ENCODE measurements around the gene INPP5D. TPM values are rescaled to one million over a fixed set of nuclear protein-coding genes. Genes with fewer than 3 reads are reported as not detected.

Gene INPP5D
- total and polyA plus RNA-seq, 2 of the 13 experiments (the other 11 are each of a cell fraction or from before 2014, with no cell fraction given): 16.7 to 18.0 TPM

DNA sequence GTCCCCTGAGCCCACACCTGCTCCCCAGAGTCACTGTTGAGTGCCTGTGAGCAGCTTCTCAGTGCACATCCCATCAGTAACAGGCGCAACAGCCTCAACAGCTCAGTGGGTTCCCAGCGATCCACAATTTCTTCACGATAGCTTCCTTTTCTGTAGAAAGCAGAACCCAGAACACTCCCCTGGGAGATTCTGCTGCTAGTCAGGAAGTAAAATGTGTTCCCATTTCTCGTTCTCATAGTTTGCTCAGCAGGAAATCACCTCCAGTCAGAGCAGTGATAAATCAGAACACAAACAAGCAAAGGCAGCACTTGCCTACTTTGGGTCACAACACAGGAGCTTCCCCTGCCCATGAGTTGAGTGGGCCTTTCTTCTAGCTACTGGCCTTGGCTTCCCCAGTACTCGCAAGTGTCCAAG lies 142.4 kb downstream of the INPP5D start:
- Histone ChIP-seq H3K79me2 (ENCODE audit: insufficient read depth, low read length) (no peaks in the 10 kb centered on the region), H4K20me1 (ENCODE audit: insufficient read depth, low read length) (no peaks in the 10 kb centered on the region), H3K9me3 (ENCODE audit: low read length) (no peaks in the 10 kb centered on the region), H3K4me1 (ENCODE audit: insufficient read depth, low read length) (no peaks in the 10 kb centered on the region), H3K4me3 (replicated peaks in 1 of 3; ENCODE audit: insufficient read depth in 1 of 3, low read depth in 2 of 3, low read length in 3 of 3) (no peak overlapping the region), H3K4me2 (ENCODE audit: low read depth, low read length) (no peak overlapping the region), H3K27ac (ENCODE audit: extremely low read length, insufficient read depth, low read length) (no peak overlapping the region), H2AFZ (ENCODE audit: low read length) (no peak overlapping the region), H3K36me3 (replicated peaks in 1 of 2; ENCODE audit: control insufficient read depth in 1 of 2, insufficient read depth in 2 of 2, low read length in 2 of 2) (peaks cover 6 to 32% of the 10 kb centered on the region in 2 experiments), H3K9ac (ENCODE audit: insufficient read depth, low read depth, low read length) (no peak overlapping the region), H3K27me3 (ENCODE audit: control insufficient read depth in 1 of 2, insufficient read depth in 2 of 2, low read length in 2 of 2) (no peaks in the 10 kb centered on the region)
- intact Hi-C loops (cut with micrococcal nuclease; ENCODE audit: unreplicated experiment): no loop called here
- no peak for ATAC-seq
- POLR2A ChIA-PET: no interaction called here
- CTCF ChIA-PET (ENCODE audit: low intra/inter-chr PET ratio, low total read pairs): no interaction called here
- no TSS peak for BruUV-seq (replicated peaks)
- TF ChIP-seq CREB3 (CRISPR knock-in tag; IDR thresholded peaks at IDR 0.05) (no peak), MEIS2 (CRISPR knock-in tag; IDR thresholded peaks at IDR 0.05) (no peak), TMF1 (CRISPR knock-in tag; IDR thresholded peaks at IDR 0.05; ENCODE audit: low read depth) (no peak), HNF4A (CRISPR knock-in tag; IDR thresholded peaks at IDR 0.05) (no peak), MED1 (CRISPR knock-in tag; IDR thresholded peaks at IDR 0.05) (no peak), ZNF253 (CRISPR knock-in tag; IDR thresholded peaks at IDR 0.05; ENCODE audit: borderline replicate concordance) (no peak)
- FAIRE-seq: no peak
- no peak for DNase-seq (ENCODE audit: low spot score)
- in situ Hi-C loops (cut with HindIII; ENCODE audit: extremely low pct_ligation_motif_present, low pct_unique_long_range_greater_than_20kb): no loop called here
- 96% methylated on average over 5 of the region's 5 CpGs for WGBS (ENCODE audit: low lambda C conversion rate)

GRCh38 chr2:233203060-233203459 lies 142.9 kb downstream of the INPP5D start:
- Histone ChIP-seq H3K4me3 (replicated peaks in 1 of 3; ENCODE audit: insufficient read depth in 1 of 3, low read depth in 2 of 3, low read length in 3 of 3) (no peak overlapping the region), H3K27me3 (ENCODE audit: control insufficient read depth in 1 of 2, insufficient read depth in 2 of 2, low read length in 2 of 2) (no peaks in the 10 kb centered on the region), H3K27ac (ENCODE audit: extremely low read length, insufficient read depth, low read length) (no peak overlapping the region), H3K9me3 (ENCODE audit: low read length) (no peaks in the 10 kb centered on the region), H3K4me1 (ENCODE audit: insufficient read depth, low read length) (peaks cover 4% of the 10 kb centered on the region), H3K9ac (ENCODE audit: insufficient read depth, low read depth, low read length) (no peak overlapping the region), H3K79me2 (ENCODE audit: insufficient read depth, low read length) (no peaks in the 10 kb centered on the region), H2AFZ (ENCODE audit: low read length) (no peak overlapping the region), H3K4me2 (ENCODE audit: low read depth, low read length) (no peak overlapping the region), H4K20me1 (ENCODE audit: insufficient read depth, low read length) (no peaks in the 10 kb centered on the region), H3K36me3 (replicated peaks in 1 of 2; ENCODE audit: control insufficient read depth in 1 of 2, insufficient read depth in 2 of 2, low read length in 2 of 2) (peaks cover 6 to 32% of the 10 kb centered on the region in 2 experiments)
- no peak for TF ChIP-seq PTBP1 (IDR thresholded peaks at IDR 0.05; ENCODE audit: low read depth, low read length, poor library complexity, severe bottlenecking)
- TF ChIP-seq ZSCAN29 (CRISPR knock-in tag; conservative IDR thresholded peaks at IDR 0.05): no peak
- intact Hi-C loops (cut with micrococcal nuclease; ENCODE audit: unreplicated experiment) (no loop called here), in situ Hi-C loops (cut with HindIII; ENCODE audit: extremely low pct_ligation_motif_present, low pct_unique_long_range_greater_than_20kb) (no loop called here)
- 99% methylated on average over 5 of the region's 5 CpGs for WGBS (ENCODE audit: low lambda C conversion rate)
- no peak for ATAC-seq
- BruUV-seq (replicated peaks): no TSS peak
- ChIA-PET CTCF (ENCODE audit: low intra/inter-chr PET ratio, low total read pairs) (no interaction called here), POLR2A (no interaction called here)
- DNase-seq (ENCODE audit: low spot score): no peak
- FAIRE-seq: no peak
